ENCODE results near the gene GLG1. TPM values are rescaled to one million over a fixed set of nuclear protein-coding genes. Genes with fewer than 3 reads are reported as not detected.
"Not testable (repeated sequence)": the region's sequence is repeated elsewhere in the genome, so short reads cannot be mapped to it uniquely, and the experiment has no call there.

Gene GLG1
- polyA plus RNA-seq, 1 donor from 2014 or later, result 36.6 TPM

- H3K9ac ChIP-seq (ENCODE audit: low read length); H3K36me3 ChIP-seq (ENCODE audit: insufficient read depth, low read length); H3K27me3 ChIP-seq (ENCODE audit: insufficient read depth, low read depth, low read length); H3K79me2 ChIP-seq (replicated peaks; ENCODE audit: insufficient read depth, low read length); H2AFZ ChIP-seq (ENCODE audit: low read depth, low read length); H3K9me3 ChIP-seq (ENCODE audit: low read length); H4K20me1 ChIP-seq (ENCODE audit: insufficient read depth); H3F3A ChIP-seq (ENCODE audit: insufficient read depth, low read length, poor library complexity, severe bottlenecking); H3K4me2 ChIP-seq (ENCODE audit: low read length); H3K27ac ChIP-seq (ENCODE audit: low read length); H3K9me2 ChIP-seq (ENCODE audit: insufficient read depth, low read length); H3K4me3 ChIP-seq (ENCODE audit: low read length): not testable (repeated sequence)
Observed at GRCh38 chr16:74404148-74404933, 202.6 kb downstream of the GLG1 start.

- not testable (repeated sequence) for H3K36me3 ChIP-seq (ENCODE audit: insufficient read depth, low read length); H3K4me2 ChIP-seq (ENCODE audit: low read length); H3K9me3 ChIP-seq (ENCODE audit: low read length); H4K20me1 ChIP-seq (ENCODE audit: insufficient read depth); H3F3A ChIP-seq (ENCODE audit: insufficient read depth, low read length, poor library complexity, severe bottlenecking); H3K4me3 ChIP-seq (ENCODE audit: low read length); H3K79me2 ChIP-seq (replicated peaks; ENCODE audit: insufficient read depth, low read length); H2AFZ ChIP-seq (ENCODE audit: low read depth, low read length); H3K27ac ChIP-seq (ENCODE audit: low read length); H3K27me3 ChIP-seq (ENCODE audit: insufficient read depth, low read depth, low read length); H3K9ac ChIP-seq (ENCODE audit: low read length); H3K9me2 ChIP-seq (ENCODE audit: insufficient read depth, low read length)
Observed at GRCh38 chr16:74400238-74400637, 206.7 kb downstream of the GLG1 start.

- not testable (repeated sequence) for H3K4me2 ChIP-seq (ENCODE audit: low read length); H3K27ac ChIP-seq (ENCODE audit: low read length); H3K27me3 ChIP-seq (ENCODE audit: insufficient read depth, low read depth, low read length); H3K9me3 ChIP-seq (ENCODE audit: low read length); H3K9me2 ChIP-seq (ENCODE audit: insufficient read depth, low read length); H2AFZ ChIP-seq (ENCODE audit: low read depth, low read length); H3F3A ChIP-seq (ENCODE audit: insufficient read depth, low read length, poor library complexity, severe bottlenecking); H3K9ac ChIP-seq (ENCODE audit: low read length); H3K4me3 ChIP-seq (ENCODE audit: low read length); H4K20me1 ChIP-seq (ENCODE audit: insufficient read depth); H3K79me2 ChIP-seq (replicated peaks; ENCODE audit: insufficient read depth, low read length); H3K36me3 ChIP-seq (ENCODE audit: insufficient read depth, low read length)
Observed at GRCh38 chr16:74398212-74398895, 208.6 kb downstream of the GLG1 start.

Small RNA genes lying within 50 kb of the gene (small RNA-seq; reads per million reads assigned to genes)
- gene RF00019 (0 to 1.2 (median 0) reads per million in 3 experiments), gene RNU6-237P (0 reads per million in 3 experiments)

Other genes with a start within 250 kb of the GLG1 start
- not detected in 2 replicates for gene NPIPB15, start 230.8 kb downstream of the GLG1 start, polyA plus RNA-seq
- gene CLEC18B, start 185.6 kb downstream of the GLG1 start, polyA plus RNA-seq, result 1.6 and 3.4 TPM in 2 replicates
- gene RFWD3, start 59.8 kb upstream of the GLG1 start, polyA plus RNA-seq, result 10.7 and 15.5 TPM in 2 replicates
- gene MLKL, start 93.7 kb upstream of the GLG1 start, polyA plus RNA-seq, result not detected in 2 replicates
- not detected in 2 replicates for gene FA2H, start 167.7 kb upstream of the GLG1 start, polyA plus RNA-seq

Data from neural cell (in vitro differentiated cells).